Measurements from ENCODE around the gene ARHGAP26. TPM values are rescaled to one million over a fixed set of nuclear protein-coding genes. Genes with fewer than 3 reads are reported as not detected.

The ARHGAP26 gene
- polyA plus RNA-seq, 1 donor (not counting 4 experiments of a cell fraction or from before 2014, with no cell fraction given): 3.9 TPM

- H3K27ac ChIP-seq (ENCODE audit: control insufficient read depth, insufficient read depth, low read length): no peak overlapping the region
- H4K20me1 ChIP-seq (ENCODE audit: control insufficient read depth, extremely low read depth, insufficient read depth, low read length): no peaks in the 10 kb centered on the region
- DNase-seq (ENCODE audit: low read depth, low spot score): no peak
- no peak overlapping the region for H2AFZ ChIP-seq (ENCODE audit: control insufficient read depth, low read length)
- H3K36me3 ChIP-seq (ENCODE audit: control insufficient read depth in 2 of 2, extremely low read depth in 1 of 2, insufficient read depth in 2 of 2, low read length in 2 of 2): no peaks in the 10 kb centered on the region
- no peaks in the 10 kb centered on the region for H3K9me1 ChIP-seq (ENCODE audit: control insufficient read depth, extremely low read depth, insufficient read depth, low read length)
- FAIRE-seq: no peak
- H3K4me1 ChIP-seq (ENCODE audit: control insufficient read depth, extremely low read depth, insufficient read depth, low read length): peaks cover 14% of the 10 kb centered on the region
- H3K27me3 ChIP-seq (ENCODE audit: control insufficient read depth, extremely low read depth, insufficient read depth, low read length): no peaks in the 10 kb centered on the region
- no peak overlapping the region for H3K4me3 ChIP-seq (ENCODE audit: control insufficient read depth in 2 of 3, extremely low read depth in 1 of 3, insufficient read depth in 2 of 3, low read depth in 1 of 3, low read length in 3 of 3)
- H3K4me2 ChIP-seq (ENCODE audit: control insufficient read depth, extremely low read depth, insufficient read depth, low read depth, low read length): no peak overlapping the region
- H3K9me3 ChIP-seq (ENCODE audit: control insufficient read depth, low read depth, low read length): no peaks in the 10 kb centered on the region
- dilution Hi-C loops (cut with MboI; ENCODE audit: extremely low pct_ligation_motif_present, low sequenced_read_pairs): no loop called here
- H3K9ac ChIP-seq (ENCODE audit: control insufficient read depth, extremely low read depth, insufficient read depth, low read length): no peak overlapping the region
- TF ChIP-seq EZH2 (IDR thresholded peaks at IDR 0.05; ENCODE audit: low read length): no peak
- TF ChIP-seq, protein P1, sequence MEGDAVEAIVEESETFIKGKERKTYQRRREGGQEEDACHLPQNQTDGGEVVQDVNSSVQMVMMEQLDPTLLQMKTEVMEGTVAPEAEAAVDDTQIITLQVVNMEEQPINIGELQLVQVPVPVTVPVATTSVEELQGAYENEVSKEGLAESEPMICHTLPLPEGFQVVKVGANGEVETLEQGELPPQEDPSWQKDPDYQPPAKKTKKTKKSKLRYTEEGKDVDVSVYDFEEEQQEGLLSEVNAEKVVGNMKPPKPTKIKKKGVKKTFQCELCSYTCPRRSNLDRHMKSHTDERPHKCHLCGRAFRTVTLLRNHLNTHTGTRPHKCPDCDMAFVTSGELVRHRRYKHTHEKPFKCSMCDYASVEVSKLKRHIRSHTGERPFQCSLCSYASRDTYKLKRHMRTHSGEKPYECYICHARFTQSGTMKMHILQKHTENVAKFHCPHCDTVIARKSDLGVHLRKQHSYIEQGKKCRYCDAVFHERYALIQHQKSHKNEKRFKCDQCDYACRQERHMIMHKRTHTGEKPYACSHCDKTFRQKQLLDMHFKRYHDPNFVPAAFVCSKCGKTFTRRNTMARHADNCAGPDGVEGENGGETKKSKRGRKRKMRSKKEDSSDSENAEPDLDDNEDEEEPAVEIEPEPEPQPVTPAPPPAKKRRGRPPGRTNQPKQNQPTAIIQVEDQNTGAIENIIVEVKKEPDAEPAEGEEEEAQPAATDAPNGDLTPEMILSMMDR (optimal IDR thresholded peaks at IDR 0.05 in 1 of 3, IDR thresholded peaks at IDR 0.05 in 1 of 3, conservative IDR thresholded peaks at IDR 0.05 in 1 of 3; ENCODE audit: extremely low read depth in 1 of 3, insufficient read depth in 2 of 3, low read length in 3 of 3): no peak
- no peaks in the 10 kb centered on the region for H3K79me2 ChIP-seq (ENCODE audit: control insufficient read depth, insufficient read depth, low read length)
Measured at GRCh38 chr5:143130613-143131305, 360.6 kb downstream of the ARHGAP26 start.

GRCh38 chr5:143131972-143132371 is 361.8 kb downstream of the ARHGAP26 start:
- H3K79me2 ChIP-seq (ENCODE audit: control insufficient read depth, insufficient read depth, low read length): no peaks in the 10 kb centered on the region
- DNase-seq (ENCODE audit: low read depth, low spot score) (no peak), FAIRE-seq (no peak)
- no peaks in the 10 kb centered on the region for H3K9me1 ChIP-seq (ENCODE audit: control insufficient read depth, extremely low read depth, insufficient read depth, low read length)
- H4K20me1 ChIP-seq (ENCODE audit: control insufficient read depth, extremely low read depth, insufficient read depth, low read length): no peaks in the 10 kb centered on the region
- no peaks in the 10 kb centered on the region for H3K27me3 ChIP-seq (ENCODE audit: control insufficient read depth, extremely low read depth, insufficient read depth, low read length)
- H3K4me1 ChIP-seq (ENCODE audit: control insufficient read depth, extremely low read depth, insufficient read depth, low read length): peaks cover 14% of the 10 kb centered on the region
- H3K9me3 ChIP-seq (ENCODE audit: control insufficient read depth, low read depth, low read length): no peaks in the 10 kb centered on the region
- H3K36me3 ChIP-seq (ENCODE audit: control insufficient read depth in 2 of 2, extremely low read depth in 1 of 2, insufficient read depth in 2 of 2, low read length in 2 of 2): no peaks in the 10 kb centered on the region
- no peak overlapping the region for H3K27ac ChIP-seq (ENCODE audit: control insufficient read depth, insufficient read depth, low read length)
- H3K4me2 ChIP-seq (ENCODE audit: control insufficient read depth, extremely low read depth, insufficient read depth, low read depth, low read length): no peak overlapping the region
- TF ChIP-seq, protein P1 (optimal IDR thresholded peaks at IDR 0.05 in 1 of 3, IDR thresholded peaks at IDR 0.05 in 1 of 3, conservative IDR thresholded peaks at IDR 0.05 in 1 of 3; ENCODE audit: extremely low read depth in 1 of 3, insufficient read depth in 2 of 3, low read length in 3 of 3): no peak
- no peak for TF ChIP-seq EZH2 (IDR thresholded peaks at IDR 0.05; ENCODE audit: low read length)
- dilution Hi-C loops (cut with MboI; ENCODE audit: extremely low pct_ligation_motif_present, low sequenced_read_pairs): no loop called here
- no peak overlapping the region for H2AFZ ChIP-seq (ENCODE audit: control insufficient read depth, low read length)
- H3K9ac ChIP-seq (ENCODE audit: control insufficient read depth, extremely low read depth, insufficient read depth, low read length): no peak overlapping the region
- H3K4me3 ChIP-seq (ENCODE audit: control insufficient read depth in 2 of 3, extremely low read depth in 1 of 3, insufficient read depth in 2 of 3, low read depth in 1 of 3, low read length in 3 of 3): no peak overlapping the region

Measured in keratinocyte (primary cell).